HCT116 (cell line): ENCODE data around the gene SEMA5A. TPM values are rescaled to one million over a fixed set of nuclear protein-coding genes. Genes with fewer than 3 reads are reported as not detected.

ENCODE experiments used
- ATAC-seq: fragments of 200-7000 bp; cut with Tn5 transposase; 2 replicates; pipeline ENCODE4 v1.9.1; 2020; ENCODE audit warnings: mild to moderate bottlenecking, moderate library complexity
- BruUV-seq: library from RNA; stranded (reverse); fragments of 400-500 nt; replicated peaks from 2 replicates; lab custom pipeline; 2021; lab: Mats Ljungman, UMichigan
- CTCF ChIA-PET: fragments of 300-600 bp; sonication (Branson Sonifier 250); formaldehyde crosslinking; loops from one replicate; lab custom pipeline; 2021; ENCODE audit warnings: antibody characterized with exemption; lab: Charles Lee
- POLR2A ChIA-PET: fragments of 300-600, 350-600 bp; sonication (Branson Sonifier 250); formaldehyde crosslinking; loops from one replicate; lab custom pipeline; 2021; ENCODE audit warnings: antibody characterized with exemption; lab: Charles Lee
- RAD21 ChIA-PET, 2 experiments: fragments of 300-600 bp; sonication (Branson Sonifier 250); formaldehyde crosslinking; loops; one replicate each; lab custom pipeline; 2023; ENCODE audit warnings: low total read pairs in 2 of 2; ENCODE audit not compliant: uncharacterized antibody in 2 of 2, unreplicated experiment in 2 of 2, low non-redundant PET in 1 of 2; lab: Charles Lee
- DNase-seq: peaks from one replicate; pipeline ENCODE4 v3.0.0-alpha.2; 2010; ENCODE audit warnings: low read depth, low spot score
- H2AFZ ChIP-seq: fragments of 200-600 bp; shearing (Covaris generic), sonication (generic); 2 replicates; pipeline ENCODE4 v1.6.1; 2017; ENCODE audit warnings: low read depth, mixed run types, mixed read lengths, antibody characterized with exemption, low read length; ENCODE audit not compliant: poor library complexity, severe bottlenecking
- H3K27ac ChIP-seq: 2 replicates; pipeline ENCODE4 v1.5.1; 2012; ENCODE audit warnings: low read depth, low read length
- H3K27me3 ChIP-seq: fragments of 200-600 bp; sonication (generic); 2 replicates; pipeline ENCODE4 v1.6.1; 2016; ENCODE audit warnings: mixed run types, low read length, mixed read lengths; ENCODE audit not compliant: insufficient read depth
- H3K36me3 ChIP-seq, 2 experiments: fragments of 200-500 bp in 1 of 2; fragments of 200-600 bp in 1 of 2; sonication (Bioruptor generic) in 1 of 2; sonication (generic) in 1 of 2; 2 replicates each; pipeline versions ENCODE4 v1.5.1 to v1.6.1; 2014 to 2016; ENCODE audit warnings: low read length in 2 of 2, inconsistent platforms in 1 of 2, mixed read lengths in 1 of 2, mixed run types in 1 of 2; ENCODE audit not compliant: insufficient read depth in 2 of 2, control insufficient read depth in 1 of 2
- H3K4me1 ChIP-seq, 2 experiments: fragments of 200-600 bp in 1 of 2; sonication (generic) in 1 of 2; 2 replicates each; pipeline versions ENCODE4 v1.5.1 to v1.6.1; 2012 to 2017; ENCODE audit warnings: low read length in 2 of 2, inconsistent platforms in 1 of 2, mild to moderate bottlenecking in 1 of 2, mixed read lengths in 1 of 2, mixed run types in 1 of 2, moderate library complexity in 1 of 2; ENCODE audit not compliant: insufficient read depth in 2 of 2, control insufficient read depth in 1 of 2
- H3K4me2 ChIP-seq: fragments of 200-600 bp; sonication (generic); 2 replicates; pipeline ENCODE4 v1.6.1; 2017; ENCODE audit warnings: mixed run types, low read length, mixed read lengths
- H3K4me3 ChIP-seq, 2 experiments: fragments of 200-600 bp in 1 of 2; sonication (generic) in 1 of 2; replicated peaks in 1 of 2; 2 replicates each; pipeline ENCODE4 v1.5.1; 2011 to 2016; ENCODE audit warnings: low read length in 2 of 2, control low read depth in 1 of 2, low read depth in 1 of 2, mild to moderate bottlenecking in 1 of 2, mixed read lengths in 1 of 2, mixed run types in 1 of 2
- H3K79me2 ChIP-seq: fragments of 200-600 bp; sonication (generic); 2 replicates; pipeline ENCODE4 v1.6.1; 2017; ENCODE audit warnings: mild to moderate bottlenecking, mixed run types, low read length, moderate library complexity, mixed read lengths; ENCODE audit not compliant: insufficient read depth
- H3K9ac ChIP-seq: fragments of 200-600 bp; sonication (generic); 2 replicates; pipeline ENCODE4 v1.6.1; 2016; ENCODE audit warnings: low read length, mixed read lengths
- H3K9me2 ChIP-seq: fragments of 200-600 bp; sonication (generic), shearing (Covaris generic); 2 replicates; pipeline ENCODE4 v1.6.1; 2017; ENCODE audit warnings: mixed run types, mild to moderate bottlenecking, moderate library complexity; ENCODE audit not compliant: insufficient read depth
- H3K9me3 ChIP-seq, 2 experiments: fragments of 200-500 bp in 1 of 2; fragments of 200-600 bp in 1 of 2; sonication (Bioruptor generic) in 1 of 2; sonication (generic) in 1 of 2; 2 replicates each; pipeline ENCODE4 v1.6.1; 2014 to 2017; ENCODE audit warnings: low read length in 2 of 2, mixed read lengths in 2 of 2, inconsistent platforms in 1 of 2, low read depth in 1 of 2, mild to moderate bottlenecking in 1 of 2, mixed run types in 1 of 2, moderate library complexity in 1 of 2; ENCODE audit not compliant: control insufficient read depth in 1 of 2, insufficient read depth in 1 of 2
- H4K20me1 ChIP-seq: fragments of 200-600 bp; sonication (generic), shearing (Covaris generic); 2 replicates; pipeline ENCODE4 v1.6.1; 2017; ENCODE audit warnings: mixed run types, mild to moderate bottlenecking, moderate library complexity; ENCODE audit not compliant: insufficient read depth
- ATF3 ChIP-seq: IDR thresholded peaks from 2 replicates; pipeline ENCODE4 v1.6.1; 2012
- CBX3 ChIP-seq: IDR thresholded peaks from 2 replicates; pipeline ENCODE4 v1.6.1; 2012; ENCODE audit warnings: low read depth
- CEBPB ChIP-seq: IDR thresholded peaks from 2 replicates; pipeline ENCODE4 v1.6.1; 2012; ENCODE audit warnings: low read depth
- CTCF ChIP-seq, 3 experiments: fragments of 200-600 bp in 1 of 3; sonication (generic) in 1 of 3; IDR thresholded peaks in 2 of 3; conservative IDR thresholded peaks in 1 of 3; 2 replicates each; pipeline ENCODE4 v1.5.1; 2012 to 2017; ENCODE audit warnings: low read depth in 2 of 3, low read length in 2 of 3, antibody characterized with exemption in 1 of 3, borderline replicate concordance in 1 of 3, control low read depth in 1 of 3, mild to moderate bottlenecking in 1 of 3, mixed read lengths in 1 of 3, mixed run types in 1 of 3, moderate library complexity in 1 of 3; ENCODE audit not compliant: insufficient read depth in 1 of 3
- EGR1 ChIP-seq: IDR thresholded peaks from 2 replicates; pipeline ENCODE4 v1.6.1; 2012; ENCODE audit warnings: low read depth
- EZH2 ChIP-seq: fragments of 200-600 bp; sonication (generic); IDR thresholded peaks from 2 replicates; pipeline ENCODE4 v1.6.1; 2017; ENCODE audit warnings: antibody characterized with exemption, mixed run types
- EZH2phosphoT487 ChIP-seq: fragments of 200-600 bp; IDR thresholded peaks from 2 replicates; pipeline ENCODE4 v1.6.1; 2018; ENCODE audit warnings: antibody characterized with exemption, borderline replicate concordance
- FOSL1 ChIP-seq: IDR thresholded peaks from 2 replicates; pipeline ENCODE4 v1.6.1; 2012; ENCODE audit warnings: low read depth
- JUND ChIP-seq: IDR thresholded peaks from 2 replicates; pipeline ENCODE4 v1.6.1; 2012
- MAX ChIP-seq: IDR thresholded peaks from 2 replicates; pipeline ENCODE4 v1.6.1; 2012
- POLR2A ChIP-seq: IDR thresholded peaks from 2 replicates; pipeline ENCODE4 v1.7.0; 2011; ENCODE audit warnings: borderline replicate concordance; ENCODE audit not compliant: insufficient read depth, insufficient read length; ENCODE audit errors: extremely low read depth
- RAD21 ChIP-seq: IDR thresholded peaks from 2 replicates; pipeline ENCODE4 v1.6.1; 2012; ENCODE audit warnings: low read depth, mild to moderate bottlenecking
- REST ChIP-seq: IDR thresholded peaks from 2 replicates; pipeline ENCODE4 v1.6.1; 2012; ENCODE audit warnings: low read depth
- SIN3A ChIP-seq: IDR thresholded peaks from 2 replicates; pipeline ENCODE4 v1.6.1; 2012; ENCODE audit warnings: low read depth
- SP1 ChIP-seq: IDR thresholded peaks from 2 replicates; pipeline ENCODE4 v1.6.1; 2012; ENCODE audit warnings: low read depth
- SRF ChIP-seq: IDR thresholded peaks from 2 replicates; pipeline ENCODE4 v1.6.1; 2012; ENCODE audit warnings: low read depth
- TCF7L2 ChIP-seq: IDR thresholded peaks from 2 replicates; pipeline ENCODE4 v1.7.0; 2011; ENCODE audit warnings: borderline replicate concordance, inconsistent platforms; ENCODE audit not compliant: insufficient read depth, insufficient read length; ENCODE audit errors: extremely low read depth
- ZBTB33 ChIP-seq: IDR thresholded peaks from 2 replicates; pipeline ENCODE4 v1.6.1; 2011; ENCODE audit warnings: mild to moderate bottlenecking, low read length, moderate library complexity; ENCODE audit not compliant: insufficient replicate concordance; ENCODE audit errors: extremely low read depth
- ZFX ChIP-seq: fragments of 450-650 bp; IDR thresholded peaks from 2 replicates; pipeline ENCODE4 v1.6.1; 2017
- ZNF274 ChIP-seq: fragments of 200-500 bp; sonication (Bioruptor generic); IDR thresholded peaks from 2 replicates; pipeline ENCODE4 v1.6.1; 2014; ENCODE audit warnings: mild to moderate bottlenecking, low read depth, low read length, inconsistent platforms
- intact Hi-C: fragments of 100-400 bp; cut with micrococcal nuclease; formaldehyde crosslinking; loops from 2 replicates; pipeline ENCODE4 v1.10.0; 2022
- total RNA-seq: library from RNA; stranded (reverse); gene quantifications from one replicate; pipeline ENCODE4 v1.2.1, GENCODE V29; 2021; ENCODE audit not compliant: unreplicated experiment

Gene SEMA5A
- total RNA-seq, 1 experiment from 2014 or later = 0.02 TPM

GRCh38 chr5:9149988-9150387 lies 395.9 kb downstream of the SEMA5A start:
- no peak overlapping the region for H3K9ac ChIP-seq
- no peak overlapping the region for H3K4me2 ChIP-seq
- DNase-seq (no peak), ATAC-seq (no peak)
- H3K27ac ChIP-seq = no peak overlapping the region
- TF ChIP-seq CEBPB (no peak), ZFX (no peak), POLR2A (no peak), ZBTB33 (no peak), EZH2phosphoT487 (no peak), RAD21 (no peak), EGR1 (no peak), EZH2 (no peak), JUND (no peak), ATF3 (no peak), REST (no peak), MAX (no peak), SP1 (no peak), CTCF (IDR thresholded peaks at IDR 0.05 in 2 of 3, conservative IDR thresholded peaks at IDR 0.05 in 1 of 3; ENCODE audit: borderline replicate concordance in 1 of 3, insufficient read depth in 1 of 3, low read depth in 2 of 3, low read length in 2 of 3) (no peak), FOSL1 (no peak), SIN3A (no peak), ZNF274 (no peak), CBX3 (no peak), TCF7L2 (no peak), SRF (no peak)
- ChIA-PET POLR2A (no interaction called here), CTCF (no interaction called here), RAD21 (no interaction called here)
- intact Hi-C loops = no loop called here
- BruUV-seq = no TSS peak
- H3K36me3 ChIP-seq = no peaks in the 10 kb centered on the region
- H3K9me3 ChIP-seq = peaks cover 6 to 19% of the 10 kb centered on the region in 2 experiments; a peak in 2 of 4 replicates
- H3K4me1 ChIP-seq = no peaks in the 10 kb centered on the region
- no peaks in the 10 kb centered on the region for H3K9me2 ChIP-seq
- no peaks in the 10 kb centered on the region for H3K27me3 ChIP-seq
- no peaks in the 10 kb centered on the region for H3K79me2 ChIP-seq
- no peak overlapping the region for H2AFZ ChIP-seq
- no peak overlapping the region for H3K4me3 ChIP-seq
- H4K20me1 ChIP-seq = no peaks in the 10 kb centered on the region
